ENCODE measurements around the gene FANCE. TPM values are rescaled to one million over a fixed set of nuclear protein-coding genes. Genes with fewer than 3 reads are reported as not detected.

FANCE gene
- total RNA-seq, 4 donors from 2014 or later, result 4.1 to 6.6 (median 6.2) TPM

DNA sequence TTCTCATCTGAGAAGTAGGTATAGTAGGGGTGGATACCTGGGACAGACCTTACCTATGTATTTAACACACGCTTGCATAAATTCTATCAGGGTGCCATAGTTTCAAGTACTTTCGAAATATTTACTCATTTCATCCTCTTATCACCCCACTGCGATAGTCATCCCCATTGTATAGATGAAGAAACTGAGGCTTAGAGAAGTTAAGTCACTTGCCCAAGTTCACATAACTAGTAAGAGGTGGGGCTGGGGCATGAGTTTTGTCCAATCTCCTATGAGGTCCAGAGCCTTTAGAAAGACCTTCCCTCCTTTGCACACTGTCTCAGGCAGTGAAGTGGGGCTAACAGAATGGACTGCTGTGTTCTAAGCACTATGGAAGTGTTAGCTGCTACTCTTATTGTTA lies 54.4 kb downstream of the FANCE start:
- Histone ChIP-seq H3K4me1 (peaks cover 4 to 13% of the 10 kb centered on the region in 2 donors), H3K9me3 (no peaks in the 10 kb centered on the region), H3K27me3 (no peaks in the 10 kb centered on the region), H3K36me3 (no peaks in the 10 kb centered on the region), H3K4me3 (replicated peaks in 1 of 3) (no peak overlapping the region), H3K27ac (no peak overlapping the region)
- no peak for DNase-seq
- 96 to 97% methylated on average over 3 of the region's 3 CpGs for WGBS, 2 donors
- TF ChIP-seq, protein P1, sequence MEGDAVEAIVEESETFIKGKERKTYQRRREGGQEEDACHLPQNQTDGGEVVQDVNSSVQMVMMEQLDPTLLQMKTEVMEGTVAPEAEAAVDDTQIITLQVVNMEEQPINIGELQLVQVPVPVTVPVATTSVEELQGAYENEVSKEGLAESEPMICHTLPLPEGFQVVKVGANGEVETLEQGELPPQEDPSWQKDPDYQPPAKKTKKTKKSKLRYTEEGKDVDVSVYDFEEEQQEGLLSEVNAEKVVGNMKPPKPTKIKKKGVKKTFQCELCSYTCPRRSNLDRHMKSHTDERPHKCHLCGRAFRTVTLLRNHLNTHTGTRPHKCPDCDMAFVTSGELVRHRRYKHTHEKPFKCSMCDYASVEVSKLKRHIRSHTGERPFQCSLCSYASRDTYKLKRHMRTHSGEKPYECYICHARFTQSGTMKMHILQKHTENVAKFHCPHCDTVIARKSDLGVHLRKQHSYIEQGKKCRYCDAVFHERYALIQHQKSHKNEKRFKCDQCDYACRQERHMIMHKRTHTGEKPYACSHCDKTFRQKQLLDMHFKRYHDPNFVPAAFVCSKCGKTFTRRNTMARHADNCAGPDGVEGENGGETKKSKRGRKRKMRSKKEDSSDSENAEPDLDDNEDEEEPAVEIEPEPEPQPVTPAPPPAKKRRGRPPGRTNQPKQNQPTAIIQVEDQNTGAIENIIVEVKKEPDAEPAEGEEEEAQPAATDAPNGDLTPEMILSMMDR (IDR thresholded peaks at IDR 0.05), result no peak
- intact Hi-C loops (cut with DNase I), result no loop called here

- 41 to 51% methylated on average over 2 of the region's 2 CpGs for WGBS, 2 donors
- Histone ChIP-seq H3K27me3 (no peaks in the 10 kb centered on the region), H3K4me1 (peaks cover 4 to 20% of the 10 kb centered on the region in 2 donors), H3K36me3 (no peaks in the 10 kb centered on the region), H3K27ac (peak overlapping the region in 1 of 3 donors; percentile 31), H3K4me3 (replicated peaks in 1 of 3) (no peak overlapping the region), H3K9me3 (no peaks in the 10 kb centered on the region)
- intact Hi-C loops (cut with DNase I), result no loop called here
- DNase-seq, result peak in 1 of 2 donors; percentile 33
- TF ChIP-seq, protein P1 (IDR thresholded peaks at IDR 0.05), result no peak
- no peak for TF ChIP-seq POLR2A (IDR thresholded peaks at IDR 0.05)
Observed at GRCh38 chr6:35507221-35507620, 55.1 kb downstream of the FANCE start.

DNA sequence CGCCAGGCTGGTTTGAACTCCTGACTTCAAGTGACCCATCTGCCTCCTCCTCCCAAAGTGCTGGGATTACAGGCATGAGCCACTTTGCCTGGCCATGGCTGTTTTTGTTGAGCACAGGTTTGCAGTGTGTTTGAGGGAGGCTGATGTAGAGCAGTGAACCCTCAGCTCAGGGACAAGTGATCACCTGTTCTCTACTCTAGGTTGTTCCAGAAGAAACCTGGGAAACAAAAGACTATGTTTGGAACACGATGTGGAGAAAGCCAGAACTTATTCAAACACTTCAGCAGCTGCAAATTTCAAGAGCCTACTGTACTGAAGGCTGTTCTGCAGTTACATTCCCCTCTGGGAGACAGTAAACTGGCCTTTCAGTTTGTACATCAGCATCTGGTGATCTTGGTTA lies 55.9 kb downstream of the FANCE start:
- no peaks in the 10 kb centered on the region for H3K36me3 ChIP-seq
- 58 to 70% methylated on average over 2 of the region's 2 CpGs for WGBS, 2 donors
- H3K27ac ChIP-seq, result no peak overlapping the region
- H3K4me3 ChIP-seq (replicated peaks in 1 of 3), result no peak overlapping the region
- TF ChIP-seq, protein P1 (IDR thresholded peaks at IDR 0.05), result no peak
- no peak for TF ChIP-seq POLR2A (IDR thresholded peaks at IDR 0.05)
- intact Hi-C loops (cut with DNase I), result no loop called here
- no peak for DNase-seq
- H3K27me3 ChIP-seq, result no peaks in the 10 kb centered on the region
- H3K9me3 ChIP-seq, result no peaks in the 10 kb centered on the region
- H3K4me1 ChIP-seq, result peaks cover 4 to 20% of the 10 kb centered on the region in 2 donors

DNA sequence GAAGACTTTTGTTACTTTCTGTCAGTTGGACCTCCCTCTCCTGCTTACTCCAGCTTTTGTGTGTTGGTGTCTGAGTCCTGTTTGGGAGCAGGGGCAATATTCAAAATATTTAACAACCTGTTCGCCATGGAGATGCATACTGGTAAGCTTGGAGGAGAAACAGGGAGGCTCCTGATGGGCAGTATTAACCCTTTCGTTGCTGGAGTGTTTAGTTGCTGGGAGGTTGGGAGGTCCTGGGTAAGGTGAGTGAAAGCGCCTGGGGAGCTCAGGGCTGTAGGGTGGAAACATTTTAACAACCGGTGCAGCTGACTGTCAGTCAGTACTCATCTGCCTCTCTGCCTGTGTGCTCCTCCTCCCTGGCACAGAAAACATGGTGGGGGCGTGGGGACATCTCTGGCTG lies 56.4 kb downstream of the FANCE start:
- no peaks in the 10 kb centered on the region for H3K27me3 ChIP-seq
- WGBS, 2 donors, result 68 to 78% methylated on average over 5 of the region's 5 CpGs
- no peak overlapping the region for H3K4me3 ChIP-seq (replicated peaks in 1 of 3)
- no peak for DNase-seq
- intact Hi-C loops (cut with DNase I), result no loop called here
- no peaks in the 10 kb centered on the region for H3K9me3 ChIP-seq
- H3K4me1 ChIP-seq, result peaks cover 4 to 20% of the 10 kb centered on the region in 2 donors
- TF ChIP-seq, protein P1 (IDR thresholded peaks at IDR 0.05), result no peak
- TF ChIP-seq POLR2A (IDR thresholded peaks at IDR 0.05), result no peak
- H3K27ac ChIP-seq, result no peak overlapping the region
- no peaks in the 10 kb centered on the region for H3K36me3 ChIP-seq

DNA sequence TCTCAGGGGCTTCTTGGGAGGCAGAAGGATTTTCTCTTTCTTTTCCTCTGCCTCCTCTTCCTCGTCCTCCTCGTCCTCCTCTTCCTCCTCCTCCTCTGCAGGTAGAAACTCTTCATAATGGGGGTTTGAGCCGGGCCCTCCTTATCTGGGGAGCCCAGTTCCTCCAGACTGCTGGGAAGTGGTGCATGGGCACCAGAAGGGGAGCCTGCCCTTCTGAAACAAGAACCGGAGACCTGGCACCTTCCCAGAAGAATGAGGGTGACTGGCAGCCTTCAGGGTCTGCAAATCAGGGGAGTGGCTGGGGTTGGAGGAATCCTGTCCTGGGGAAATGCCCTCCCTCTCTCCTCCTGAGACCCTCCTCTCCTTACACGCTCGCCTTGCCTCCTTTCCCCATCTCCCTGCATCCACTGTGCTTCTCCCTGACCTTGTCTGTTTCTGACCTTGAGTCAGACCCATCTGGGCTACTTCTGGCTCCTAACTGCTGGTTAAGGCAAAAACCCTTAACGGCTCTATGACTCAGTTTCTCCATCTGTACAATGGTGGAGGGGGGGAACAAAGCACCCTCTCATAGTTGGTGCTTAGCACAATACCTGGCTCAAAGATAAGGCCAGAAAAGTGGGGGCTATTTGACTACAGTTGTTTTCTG lies 58.9 kb downstream of the FANCE start:
- H3K4me1 ChIP-seq, result peaks cover 4 to 20% of the 10 kb centered on the region in 2 donors
- 68% methylated on average over 7 of the region's 7 CpGs for WGBS, 2 donors
- TF ChIP-seq, protein P1 (IDR thresholded peaks at IDR 0.05), result no peak
- TF ChIP-seq POLR2A (IDR thresholded peaks at IDR 0.05), result no peak
- H3K4me3 ChIP-seq (replicated peaks in 1 of 3), result no peak overlapping the region
- no peaks in the 10 kb centered on the region for H3K27me3 ChIP-seq
- H3K27ac ChIP-seq, result no peak overlapping the region
- DNase-seq, result no peak
- no peaks in the 10 kb centered on the region for H3K9me3 ChIP-seq
- H3K36me3 ChIP-seq, result no peaks in the 10 kb centered on the region
- intact Hi-C loops (cut with DNase I), result no loop called here
